GM12878 (cell line): ENCODE results near the gene SPATA1. TPM values are rescaled to one million over a fixed set of nuclear protein-coding genes. Genes with fewer than 3 reads are reported as not detected.

ENCODE experiments used
- ASH2L ChIP-seq: fragments of 300-600, 200-600 bp; sonication (generic); IDR thresholded peaks from 2 replicates; pipeline ENCODE4 v1.6.1; 2017; ENCODE audit warnings: low read depth, mild to moderate bottlenecking, borderline replicate concordance
- ATF2 ChIP-seq: IDR thresholded peaks from 2 replicates; pipeline ENCODE4 v1.6.1; 2012; ENCODE audit warnings: low read length, inconsistent platforms
- E2F4 ChIP-seq: IDR thresholded peaks from 2 replicates; pipeline ENCODE4 v1.6.1; 2012; ENCODE audit warnings: low read depth, low read length, improper control_type of control experiment
- EZH2 ChIP-seq: IDR thresholded peaks from 2 replicates; pipeline ENCODE4 v1.6.1; 2012; ENCODE audit warnings: low read depth, mild to moderate bottlenecking, control low read depth, inconsistent platforms, low read length, borderline replicate concordance; ENCODE audit not compliant: control insufficient read depth
- HDGF ChIP-seq: fragments of 450-650 bp; IDR thresholded peaks from 2 replicates; pipeline ENCODE4 v1.6.1; 2016; ENCODE audit warnings: antibody characterized with exemption
- KDM1A ChIP-seq: fragments of 200-600 bp; sonication (generic); IDR thresholded peaks from 2 replicates; pipeline ENCODE4 v1.6.1; 2016; ENCODE audit warnings: borderline replicate concordance
- NRF1 ChIP-seq: conservative IDR thresholded peaks from 2 replicates; pipeline ENCODE4 v1.6.1; 2011; ENCODE audit warnings: mild to moderate bottlenecking, low read depth, low read length, improper control_type of control experiment
- RB1 ChIP-seq: fragments of 450-650 bp; formaldehyde crosslinking; IDR thresholded peaks from 2 replicates; pipeline ENCODE4 v1.6.1; 2017; ENCODE audit warnings: mild to moderate bottlenecking, borderline replicate concordance
- RCOR1 ChIP-seq: conservative IDR thresholded peaks from 2 replicates; pipeline ENCODE4 v1.6.1; 2012; ENCODE audit warnings: low read depth, low read length, improper control_type of control experiment
- RUNX3 ChIP-seq: IDR thresholded peaks from 2 replicates; pipeline ENCODE4 v1.6.1; 2012; ENCODE audit warnings: low read length, inconsistent platforms
- SMARCA5 ChIP-seq: fragments of 450-650 bp; IDR thresholded peaks from 2 replicates; pipeline ENCODE4 v1.6.1; 2017; ENCODE audit warnings: mild to moderate bottlenecking
- SMC3 ChIP-seq: IDR thresholded peaks from 2 replicates; pipeline ENCODE4 v1.6.1; 2011; ENCODE audit warnings: low read length, improper control_type of control experiment, borderline replicate concordance
- SREBF2 ChIP-seq: IDR thresholded peaks from 2 replicates; pipeline ENCODE4 v1.6.1; 2012; ENCODE audit warnings: mild to moderate bottlenecking, low read length
- TARDBP ChIP-seq: IDR thresholded peaks from 2 replicates; pipeline ENCODE4 v1.6.1; 2016; ENCODE audit warnings: borderline replicate concordance
- TCF12 ChIP-seq: IDR thresholded peaks from 2 replicates; pipeline ENCODE4 v1.6.1; 2011; ENCODE audit warnings: low read depth, mild to moderate bottlenecking, low read length
- ZNF622 ChIP-seq: fragments of 450-650 bp; IDR thresholded peaks from 2 replicates; pipeline ENCODE4 v1.6.1; 2017; ENCODE audit warnings: mild to moderate bottlenecking, inconsistent platforms
- polyA plus RNA-seq, 11 experiments: library from polyadenylated mRNA; depleted of rRNA in 4 of 11; unstranded in 6 of 11; stranded (reverse) in 5 of 11; fragments of >200 nt; fragmentation: Nextera tagmentation in 4 of 11; fragmentation: Illumina TruSeq in 1 of 11; extraction: Ambion mirVana in 4 of 11; extraction: Trizol in 1 of 11; gene quantifications; 1 replicate in 1 of 11; 2 replicates in 10 of 11; pipeline versions ENCODE4 v1.2.1 to v1.2.3, GENCODE V29; 2011 to 2016; ENCODE audit warnings: inconsistent platforms in 2 of 11, missing spikeins in 2 of 11, low read depth in 1 of 11
- total RNA-seq, 4 experiments: library from RNA; depleted of rRNA in 3 of 4; stranded (reverse); fragments of >200 nt in 3 of 4; fragmentation: Illumina TruSeq in 1 of 4; extraction: Trizol in 1 of 4; gene quantifications; 2 replicates each; pipeline versions ENCODE4 v1.2.1 to v1.2.3, GENCODE V29; 2013 to 2021
- TF ChIP-seq, protein P1 (sequence below): fragments of 450-650 bp; IDR thresholded peaks from 2 replicates; pipeline ENCODE4 v1.6.1; 2017; ENCODE audit warnings: mild to moderate bottlenecking, moderate library complexity
- TF ChIP-seq, protein P2 (sequence below): fragments of 450-650 bp; formaldehyde crosslinking; IDR thresholded peaks from 2 replicates; pipeline ENCODE4 v1.4.0; 2022; ENCODE audit warnings: mild to moderate bottlenecking, moderate library complexity
- TF ChIP-seq, protein P3 (sequence below): IDR thresholded peaks from 2 replicates; pipeline ENCODE4 v1.6.1; 2012; ENCODE audit warnings: low read depth, low read length, improper control_type of control experiment

The SPATA1 gene
- total and polyA plus RNA-seq, 10 of the 15 experiments (the other 5 are each of a cell fraction or from before 2014, with no cell fraction given), result 0.74 to 2.4 (median 1.9) TPM

DNA sequence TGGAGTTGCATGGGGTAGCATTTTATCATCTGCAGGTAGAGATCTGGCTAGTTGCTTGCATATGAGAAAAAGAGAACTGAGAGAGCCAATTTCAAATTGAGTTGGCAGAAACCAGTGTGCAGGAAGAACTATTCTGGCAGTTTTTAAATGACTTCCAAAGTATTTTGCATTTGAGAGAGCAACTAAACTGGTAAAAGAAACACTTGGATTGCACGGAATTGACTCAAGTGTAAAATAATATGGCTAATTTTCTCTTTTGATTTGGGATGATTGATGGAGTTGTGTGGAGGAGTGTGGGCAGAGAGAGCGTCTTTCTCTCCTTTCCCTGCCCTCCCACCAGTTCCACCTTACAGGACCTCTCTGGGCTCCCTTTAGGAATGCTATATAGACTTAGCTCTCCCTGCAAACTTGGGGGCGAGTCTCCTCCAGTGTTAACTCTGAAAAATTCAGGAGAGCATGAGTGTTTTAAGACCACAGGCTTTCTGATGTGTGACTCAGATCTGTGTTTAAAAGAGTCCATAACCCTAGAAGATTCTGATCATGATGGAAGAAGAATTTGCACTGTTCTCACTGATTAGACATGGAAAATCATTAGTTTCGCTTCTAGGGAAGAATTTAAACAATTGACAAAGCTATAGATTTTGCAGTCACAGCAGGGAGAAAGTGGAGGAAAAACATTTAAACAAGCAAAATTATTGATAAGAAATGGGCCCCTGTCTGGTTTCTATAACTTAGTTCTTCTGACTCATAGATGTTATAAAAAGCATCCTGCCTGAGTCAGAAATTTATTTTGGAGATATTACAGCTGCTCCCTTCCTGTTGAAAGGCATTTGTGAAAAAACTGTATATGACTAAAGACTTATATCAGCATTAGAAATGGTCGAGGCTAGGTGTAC, 92.9 kb downstream of the SPATA1 start (continued):
- TF ChIP-seq NRF1, result no peak
- TF ChIP-seq, protein P1, sequence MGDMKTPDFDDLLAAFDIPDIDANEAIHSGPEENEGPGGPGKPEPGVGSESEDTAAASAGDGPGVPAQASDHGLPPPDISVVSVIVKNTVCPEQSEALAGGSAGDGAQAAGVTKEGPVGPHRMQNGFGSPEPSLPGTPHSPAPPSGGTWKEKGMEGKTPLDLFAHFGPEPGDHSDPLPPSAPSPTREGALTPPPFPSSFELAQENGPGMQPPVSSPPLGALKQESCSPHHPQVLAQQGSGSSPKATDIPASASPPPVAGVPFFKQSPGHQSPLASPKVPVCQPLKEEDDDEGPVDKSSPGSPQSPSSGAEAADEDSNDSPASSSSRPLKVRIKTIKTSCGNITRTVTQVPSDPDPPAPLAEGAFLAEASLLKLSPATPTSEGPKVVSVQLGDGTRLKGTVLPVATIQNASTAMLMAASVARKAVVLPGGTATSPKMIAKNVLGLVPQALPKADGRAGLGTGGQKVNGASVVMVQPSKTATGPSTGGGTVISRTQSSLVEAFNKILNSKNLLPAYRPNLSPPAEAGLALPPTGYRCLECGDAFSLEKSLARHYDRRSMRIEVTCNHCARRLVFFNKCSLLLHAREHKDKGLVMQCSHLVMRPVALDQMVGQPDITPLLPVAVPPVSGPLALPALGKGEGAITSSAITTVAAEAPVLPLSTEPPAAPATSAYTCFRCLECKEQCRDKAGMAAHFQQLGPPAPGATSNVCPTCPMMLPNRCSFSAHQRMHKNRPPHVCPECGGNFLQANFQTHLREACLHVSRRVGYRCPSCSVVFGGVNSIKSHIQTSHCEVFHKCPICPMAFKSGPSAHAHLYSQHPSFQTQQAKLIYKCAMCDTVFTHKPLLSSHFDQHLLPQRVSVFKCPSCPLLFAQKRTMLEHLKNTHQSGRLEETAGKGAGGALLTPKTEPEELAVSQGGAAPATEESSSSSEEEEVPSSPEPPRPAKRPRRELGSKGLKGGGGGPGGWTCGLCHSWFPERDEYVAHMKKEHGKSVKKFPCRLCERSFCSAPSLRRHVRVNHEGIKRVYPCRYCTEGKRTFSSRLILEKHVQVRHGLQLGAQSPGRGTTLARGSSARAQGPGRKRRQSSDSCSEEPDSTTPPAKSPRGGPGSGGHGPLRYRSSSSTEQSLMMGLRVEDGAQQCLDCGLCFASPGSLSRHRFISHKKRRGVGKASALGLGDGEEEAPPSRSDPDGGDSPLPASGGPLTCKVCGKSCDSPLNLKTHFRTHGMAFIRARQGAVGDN, result no peak
- no peak for TF ChIP-seq KDM1A
- no peak for TF ChIP-seq HDGF
- TF ChIP-seq E2F4, result no peak
- TF ChIP-seq RCOR1, result no peak
- no peak for TF ChIP-seq SMC3
- TF ChIP-seq, protein P2, sequence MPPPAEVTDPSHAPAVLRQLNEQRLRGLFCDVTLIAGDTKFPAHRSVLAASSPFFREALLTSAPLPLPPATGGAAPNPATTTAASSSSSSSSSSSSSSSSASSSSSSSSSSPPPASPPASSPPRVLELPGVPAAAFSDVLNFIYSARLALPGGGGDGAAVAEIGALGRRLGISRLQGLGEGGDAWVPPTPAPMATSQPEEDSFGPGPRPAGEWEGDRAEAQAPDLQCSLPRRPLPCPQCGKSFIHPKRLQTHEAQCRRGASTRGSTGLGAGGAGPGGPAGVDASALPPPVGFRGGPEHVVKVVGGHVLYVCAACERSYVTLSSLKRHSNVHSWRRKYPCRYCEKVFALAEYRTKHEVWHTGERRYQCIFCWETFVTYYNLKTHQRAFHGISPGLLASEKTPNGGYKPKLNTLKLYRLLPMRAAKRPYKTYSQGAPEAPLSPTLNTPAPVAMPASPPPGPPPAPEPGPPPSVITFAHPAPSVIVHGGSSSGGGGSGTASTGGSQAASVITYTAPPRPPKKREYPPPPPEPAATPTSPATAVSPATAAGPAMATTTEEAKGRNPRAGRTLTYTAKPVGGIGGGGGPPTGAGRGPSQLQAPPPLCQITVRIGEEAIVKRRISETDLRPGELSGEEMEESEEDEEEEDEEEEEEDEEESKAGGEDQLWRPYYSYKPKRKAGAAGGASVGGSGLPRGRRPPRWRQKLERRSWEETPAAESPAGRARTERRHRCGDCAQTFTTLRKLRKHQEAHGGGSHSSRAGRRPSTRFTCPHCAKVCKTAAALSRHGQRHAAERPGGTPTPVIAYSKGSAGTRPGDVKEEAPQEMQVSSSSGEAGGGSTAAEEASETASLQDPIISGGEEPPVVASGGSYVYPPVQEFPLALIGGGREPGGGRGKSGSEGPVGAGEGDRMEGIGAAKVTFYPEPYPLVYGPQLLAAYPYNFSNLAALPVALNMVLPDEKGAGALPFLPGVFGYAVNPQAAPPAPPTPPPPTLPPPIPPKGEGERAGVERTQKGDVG (CRISPR knock-in tag), result no peak
- TF ChIP-seq RUNX3, result peak; percentile 72
- TF ChIP-seq ATF2, result peak; percentile 97
- no peak for TF ChIP-seq EZH2
- no peak for TF ChIP-seq RB1
- TF ChIP-seq SREBF2, result no peak
- no peak for TF ChIP-seq SMARCA5
- TF ChIP-seq TARDBP, result no peak
- TF ChIP-seq, protein P3, sequence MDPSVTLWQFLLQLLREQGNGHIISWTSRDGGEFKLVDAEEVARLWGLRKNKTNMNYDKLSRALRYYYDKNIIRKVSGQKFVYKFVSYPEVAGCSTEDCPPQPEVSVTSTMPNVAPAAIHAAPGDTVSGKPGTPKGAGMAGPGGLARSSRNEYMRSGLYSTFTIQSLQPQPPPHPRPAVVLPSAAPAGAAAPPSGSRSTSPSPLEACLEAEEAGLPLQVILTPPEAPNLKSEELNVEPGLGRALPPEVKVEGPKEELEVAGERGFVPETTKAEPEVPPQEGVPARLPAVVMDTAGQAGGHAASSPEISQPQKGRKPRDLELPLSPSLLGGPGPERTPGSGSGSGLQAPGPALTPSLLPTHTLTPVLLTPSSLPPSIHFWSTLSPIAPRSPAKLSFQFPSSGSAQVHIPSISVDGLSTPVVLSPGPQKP, result no peak
- TF ChIP-seq ZNF622, result no peak
- TF ChIP-seq TCF12, result peak; percentile 59; the same call in 1 of the 2 replicates
- peak; percentile 46; the same call in 1 of the 2 replicates for TF ChIP-seq ASH2L
